Stimulated activated naive CD8-positive, alpha-beta T cell treated with anti-CD3 and anti-CD28 coated beads, Interleukin-15, Interleukin-2, amounts not matched to agents 100 U/mL and 50 U/mL, for 24 hours (primary cell): Measurements from ENCODE around the gene CCDC88C.
A peak's percentile ranks its signal among the peaks of the same experiment; 100 is the strongest.
"Not testable (repeated sequence)": the region's sequence is repeated elsewhere in the genome, so short reads cannot be mapped to it uniquely, and the experiment has no call there.

ENCODE experiments used
- ATAC-seq: fragments of 150-1000 bp; cut with Tn5 transposase; one replicate; pipeline ENCODE4 v1.10.0; 2021
- DNase-seq: peaks from one replicate; pipeline ENCODE4 v3.0.0; 2021

Gene CCDC88C, protein sequence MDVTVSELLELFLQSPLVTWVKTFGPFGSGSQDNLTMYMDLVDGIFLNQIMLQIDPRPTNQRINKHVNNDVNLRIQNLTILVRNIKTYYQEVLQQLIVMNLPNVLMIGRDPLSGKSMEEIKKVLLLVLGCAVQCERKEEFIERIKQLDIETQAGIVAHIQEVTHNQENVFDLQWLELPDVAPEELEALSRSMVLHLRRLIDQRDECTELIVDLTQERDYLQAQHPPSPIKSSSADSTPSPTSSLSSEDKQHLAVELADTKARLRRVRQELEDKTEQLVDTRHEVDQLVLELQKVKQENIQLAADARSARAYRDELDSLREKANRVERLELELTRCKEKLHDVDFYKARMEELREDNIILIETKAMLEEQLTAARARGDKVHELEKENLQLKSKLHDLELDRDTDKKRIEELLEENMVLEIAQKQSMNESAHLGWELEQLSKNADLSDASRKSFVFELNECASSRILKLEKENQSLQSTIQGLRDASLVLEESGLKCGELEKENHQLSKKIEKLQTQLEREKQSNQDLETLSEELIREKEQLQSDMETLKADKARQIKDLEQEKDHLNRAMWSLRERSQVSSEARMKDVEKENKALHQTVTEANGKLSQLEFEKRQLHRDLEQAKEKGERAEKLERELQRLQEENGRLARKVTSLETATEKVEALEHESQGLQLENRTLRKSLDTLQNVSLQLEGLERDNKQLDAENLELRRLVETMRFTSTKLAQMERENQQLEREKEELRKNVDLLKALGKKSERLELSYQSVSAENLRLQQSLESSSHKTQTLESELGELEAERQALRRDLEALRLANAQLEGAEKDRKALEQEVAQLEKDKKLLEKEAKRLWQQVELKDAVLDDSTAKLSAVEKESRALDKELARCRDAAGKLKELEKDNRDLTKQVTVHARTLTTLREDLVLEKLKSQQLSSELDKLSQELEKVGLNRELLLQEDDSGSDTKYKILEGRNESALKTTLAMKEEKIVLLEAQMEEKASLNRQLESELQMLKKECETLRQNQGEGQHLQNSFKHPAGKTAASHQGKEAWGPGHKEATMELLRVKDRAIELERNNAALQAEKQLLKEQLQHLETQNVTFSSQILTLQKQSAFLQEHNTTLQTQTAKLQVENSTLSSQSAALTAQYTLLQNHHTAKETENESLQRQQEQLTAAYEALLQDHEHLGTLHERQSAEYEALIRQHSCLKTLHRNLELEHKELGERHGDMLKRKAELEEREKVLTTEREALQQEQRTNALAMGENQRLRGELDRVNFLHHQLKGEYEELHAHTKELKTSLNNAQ (N-terminal part only)

DNA sequence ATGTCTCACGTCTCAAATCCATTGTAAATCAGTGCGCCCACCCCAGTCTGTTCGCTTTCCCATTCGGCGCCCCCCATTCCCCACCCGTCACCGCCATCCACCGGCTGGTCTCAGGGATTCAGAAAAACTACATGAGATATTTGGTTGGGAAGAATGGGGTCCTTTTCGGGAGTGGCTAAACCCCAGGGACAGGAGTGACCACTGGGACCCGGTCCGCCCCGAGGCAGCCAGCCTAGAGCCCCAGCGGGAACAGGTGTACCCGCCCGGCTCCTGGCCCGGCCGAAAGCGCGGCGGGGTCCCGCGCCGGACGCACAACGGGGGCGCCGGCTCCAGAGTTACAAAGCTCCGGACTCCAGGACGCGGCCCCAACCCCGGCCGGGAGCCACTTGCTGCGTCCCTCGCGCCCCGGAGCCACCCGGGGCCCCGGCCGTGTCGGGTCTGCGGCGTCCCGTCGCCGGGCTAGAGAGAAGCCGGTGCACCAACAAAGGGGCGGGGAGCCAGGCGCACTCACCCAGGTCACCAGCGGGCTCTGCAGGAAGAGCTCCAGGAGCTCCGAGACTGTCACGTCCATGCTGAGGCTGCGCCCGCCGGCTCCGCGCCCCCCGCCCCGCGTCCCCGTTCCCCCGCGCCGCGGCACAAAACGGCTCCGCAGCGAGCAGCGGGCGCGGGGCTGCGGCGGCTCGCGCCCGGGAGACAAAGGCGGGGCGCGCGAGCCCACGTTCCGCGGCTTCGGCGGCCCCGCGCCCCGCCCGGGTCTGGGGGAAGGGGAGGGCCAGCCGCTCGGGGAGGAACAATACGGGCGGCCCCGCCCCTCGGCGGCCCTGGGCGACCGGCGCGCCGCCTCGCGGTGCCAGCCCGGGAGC is at the start of gene CCDC88C:
Gene CCDC88C, minus strand, starts transcription at position 701 of the 863 bp plus-strand sequence. Its CDS starts 130 bp downstream, at position 571.
- DNase-seq: peak; percentile 84
- ATAC-seq: peak; percentile 55

DNA sequence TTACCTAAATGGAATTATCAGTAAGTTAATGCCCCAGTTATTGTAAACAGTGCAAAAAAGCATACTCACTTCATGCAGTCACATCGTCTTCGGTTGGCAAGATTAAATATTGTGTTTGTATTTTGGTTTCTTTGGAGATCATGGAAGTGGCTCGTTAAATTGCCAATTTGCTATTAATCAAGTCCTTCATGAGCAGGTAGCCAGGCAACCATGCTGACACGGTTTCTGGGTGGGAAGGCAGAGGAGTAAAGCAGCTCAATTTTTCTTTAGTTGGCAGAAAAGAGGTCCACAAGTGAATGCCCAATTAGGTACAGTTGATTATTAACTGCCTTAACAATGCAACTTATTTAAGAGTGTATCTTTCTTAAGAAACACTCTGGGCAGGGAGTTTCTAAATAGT is 48.6 kb upstream of the CCDC88C start:
- ATAC-seq: no peak
- DNase-seq: no peak

DNA sequence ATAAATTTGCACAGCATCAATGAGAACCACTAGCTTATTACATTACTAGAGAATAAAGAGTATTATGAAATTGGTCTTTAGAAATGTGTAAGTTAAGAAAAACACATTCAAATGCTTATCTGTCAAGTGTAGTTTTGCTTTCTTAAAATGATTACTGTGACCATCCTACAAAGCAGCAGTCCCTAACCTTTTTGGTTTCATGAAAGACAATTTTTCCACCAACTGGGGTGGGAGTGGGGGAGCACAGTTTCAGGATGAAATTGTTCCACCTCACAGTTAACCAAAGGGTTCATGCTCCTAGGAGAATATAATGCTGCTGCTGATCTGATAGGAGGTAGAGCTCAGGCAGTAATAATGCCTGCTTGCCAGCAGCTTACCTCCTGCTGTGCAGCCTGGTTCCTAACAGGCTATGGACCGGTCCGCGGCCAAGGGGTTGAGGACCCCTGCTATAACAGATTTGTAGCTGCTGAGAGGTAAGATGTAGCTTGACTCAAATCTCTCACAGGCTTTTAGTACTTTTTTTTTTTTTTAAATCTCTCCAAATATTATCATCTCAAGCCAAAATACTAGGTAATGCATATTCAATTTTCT is 47.1 kb upstream of the CCDC88C start:
- ATAC-seq: peak; percentile 92
- peak; percentile 16 for DNase-seq

DNA sequence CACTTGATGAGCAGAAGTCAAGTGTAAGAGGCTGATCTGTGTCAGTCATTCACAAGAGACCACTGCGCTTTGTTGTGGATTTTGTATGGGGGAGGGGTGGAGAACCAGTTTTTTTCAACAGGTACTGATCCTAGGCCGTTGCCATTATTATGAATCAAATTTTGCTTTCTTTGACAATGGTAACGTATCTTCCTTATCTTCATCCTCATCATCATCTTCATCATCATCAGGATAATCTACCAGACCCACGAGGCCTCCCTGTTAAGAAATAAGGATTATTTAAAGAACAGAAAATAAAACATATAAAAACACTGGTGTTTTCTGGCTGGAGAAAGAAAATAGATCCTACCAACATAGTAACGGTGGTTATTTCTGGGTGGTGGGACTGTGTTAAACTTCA is 41.0 kb upstream of the CCDC88C start:
- ATAC-seq (no peak), DNase-seq (no peak)

DNA sequence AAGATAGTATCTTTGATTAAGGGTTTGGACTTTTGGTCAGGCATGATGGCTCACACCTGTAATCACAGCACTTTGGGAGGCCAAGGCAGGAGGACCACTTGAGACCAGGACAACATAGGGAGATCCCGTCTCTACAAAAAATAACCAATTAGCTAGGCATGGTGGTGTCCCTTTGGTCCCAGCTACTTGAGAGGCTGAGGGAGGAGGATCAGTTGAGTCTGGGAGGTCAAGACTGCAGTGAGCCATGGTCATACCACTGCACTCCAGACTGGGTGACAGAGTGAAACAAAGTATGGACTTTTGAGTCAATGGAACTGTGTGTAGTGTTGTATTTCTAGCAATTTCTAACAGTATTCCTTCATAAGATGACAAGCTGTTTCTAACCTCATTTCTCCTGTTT is 38.7 kb upstream of the CCDC88C start:
- DNase-seq (no peak), ATAC-seq (no peak)

DNA sequence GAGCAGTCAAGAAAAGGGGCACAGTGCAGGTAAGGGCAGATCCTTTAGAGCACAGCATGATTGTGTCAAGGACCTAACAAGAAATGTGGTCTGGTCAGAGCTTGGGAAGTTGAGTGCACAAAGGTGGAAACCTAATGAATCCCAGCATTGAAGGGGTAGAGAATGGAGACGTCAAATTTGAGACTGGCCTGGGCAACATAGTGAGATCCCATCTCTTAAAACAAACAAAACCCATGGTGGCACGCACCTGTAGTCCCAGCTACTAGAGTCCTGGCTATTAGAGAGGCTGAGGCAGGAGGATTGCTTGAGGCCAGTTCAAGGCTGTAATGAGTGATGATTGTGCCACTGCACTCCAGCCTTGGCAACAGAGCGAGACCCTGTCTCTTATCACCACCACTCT is 37.0 kb upstream of the CCDC88C start:
- DNase-seq (no peak), ATAC-seq (no peak)

DNA sequence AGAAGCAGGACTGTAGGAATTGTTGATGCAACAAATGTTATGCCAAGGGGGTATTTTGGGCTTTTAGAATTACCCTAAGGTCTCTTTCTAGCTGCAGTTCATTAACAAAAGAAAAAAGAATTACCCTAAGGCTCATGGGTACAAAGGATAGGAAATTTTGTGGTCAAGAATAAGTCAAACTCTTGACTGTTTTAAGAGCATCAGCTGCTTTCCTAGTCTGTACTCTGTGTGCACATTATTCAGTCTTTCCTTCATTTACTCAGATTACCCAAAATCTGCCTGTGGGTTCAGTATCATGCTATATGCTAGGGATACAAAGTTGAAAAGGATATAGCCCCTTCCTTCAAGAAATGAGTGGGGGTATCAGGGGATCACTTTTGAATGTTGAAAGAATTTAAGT is 36.5 kb upstream of the CCDC88C start:
- ATAC-seq (peak; percentile 61), DNase-seq (no peak)

DNA sequence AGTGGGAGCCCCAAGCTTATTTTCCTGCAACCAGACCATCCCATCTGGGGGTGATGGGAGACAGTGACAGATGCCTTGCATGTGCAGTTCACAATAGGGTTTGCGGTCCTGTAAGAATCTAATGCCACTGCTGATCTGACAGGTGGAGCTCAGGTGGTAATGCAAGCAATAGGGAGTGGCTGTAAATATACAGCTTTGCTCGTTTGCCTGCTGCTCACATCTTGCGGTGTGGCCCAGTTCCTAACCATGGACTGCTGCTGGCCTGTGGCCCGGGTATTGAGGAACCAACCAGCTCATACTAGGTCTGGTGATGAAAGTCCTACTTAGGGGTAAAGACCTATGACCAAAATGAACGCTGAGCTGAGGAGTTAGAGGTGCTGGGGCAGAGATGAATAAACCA is 36.1 kb upstream of the CCDC88C start:
- no peak for DNase-seq
- peak; percentile 53 for ATAC-seq

DNA sequence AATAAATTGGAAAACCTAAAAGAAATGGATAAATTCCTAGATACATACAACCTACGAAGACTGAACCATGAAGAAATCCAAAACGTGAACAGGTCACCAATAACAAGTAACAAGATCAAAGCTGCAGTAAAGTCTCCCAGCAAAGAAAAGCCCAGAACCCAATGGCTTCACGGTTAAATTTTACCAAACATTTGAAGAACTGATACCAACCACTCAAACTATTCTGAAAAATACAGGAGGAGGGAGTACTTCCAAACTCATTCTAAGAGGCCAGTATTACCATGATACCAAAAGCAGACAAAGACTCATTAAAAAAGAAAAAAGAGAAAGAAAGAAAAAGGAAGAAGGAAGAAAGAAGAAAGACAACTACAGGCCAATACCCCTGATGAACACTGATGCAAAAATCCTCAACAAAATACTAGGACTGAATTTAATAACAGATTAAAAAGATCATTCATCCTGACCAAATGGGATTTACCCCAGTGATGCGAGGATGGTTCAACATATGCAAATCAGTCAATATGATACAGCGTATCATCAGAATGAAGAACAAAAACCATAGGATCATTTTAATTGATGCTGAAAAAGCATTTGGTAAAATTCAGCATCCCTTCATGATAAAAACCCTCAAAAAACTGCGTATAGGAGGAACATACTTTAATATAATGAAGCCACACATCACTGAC is 26.9 kb upstream of the CCDC88C start:
- no peak for ATAC-seq
- no peak for DNase-seq

DNA sequence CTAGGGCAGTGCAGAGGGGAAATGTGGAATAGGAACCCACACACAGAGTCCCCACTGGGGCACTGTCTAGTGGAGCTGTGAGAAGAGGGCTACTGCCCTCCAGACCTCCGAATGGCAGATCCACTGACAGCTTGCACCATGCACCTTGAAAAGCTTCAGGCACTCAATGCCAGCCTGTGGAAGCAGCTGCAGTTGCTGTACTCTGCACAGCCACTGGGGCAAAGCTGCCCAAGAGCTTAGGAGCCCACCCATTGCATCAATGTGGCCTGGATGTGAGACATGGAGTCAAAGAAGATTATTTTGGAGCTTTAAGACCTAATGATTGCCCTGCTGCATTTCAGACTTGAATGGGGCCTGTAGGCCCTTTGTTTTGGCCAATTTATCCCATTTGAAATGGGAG is 21.7 kb upstream of the CCDC88C start:
- no peak for ATAC-seq
- no peak for DNase-seq

DNA sequence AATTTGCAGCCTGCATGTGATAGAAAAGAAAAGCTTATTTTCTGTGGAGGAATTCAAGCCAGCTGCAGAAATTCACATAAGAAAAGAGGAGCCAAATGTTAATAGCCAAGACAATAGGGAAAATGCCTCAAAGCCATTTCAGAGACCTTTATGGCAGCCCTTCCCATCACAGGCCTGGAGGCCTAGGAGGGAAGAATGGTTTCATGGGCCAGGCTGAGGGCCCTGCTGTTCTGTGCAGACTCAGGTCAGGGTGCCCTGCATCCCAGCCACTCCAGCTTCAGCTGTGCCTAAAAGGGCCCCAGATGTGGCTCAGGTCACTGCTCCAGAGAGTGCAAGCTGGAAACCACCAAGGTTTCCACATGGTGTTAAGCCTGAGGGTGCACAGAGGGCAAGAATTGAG is 21.2 kb upstream of the CCDC88C start:
- DNase-seq: no peak

DNA sequence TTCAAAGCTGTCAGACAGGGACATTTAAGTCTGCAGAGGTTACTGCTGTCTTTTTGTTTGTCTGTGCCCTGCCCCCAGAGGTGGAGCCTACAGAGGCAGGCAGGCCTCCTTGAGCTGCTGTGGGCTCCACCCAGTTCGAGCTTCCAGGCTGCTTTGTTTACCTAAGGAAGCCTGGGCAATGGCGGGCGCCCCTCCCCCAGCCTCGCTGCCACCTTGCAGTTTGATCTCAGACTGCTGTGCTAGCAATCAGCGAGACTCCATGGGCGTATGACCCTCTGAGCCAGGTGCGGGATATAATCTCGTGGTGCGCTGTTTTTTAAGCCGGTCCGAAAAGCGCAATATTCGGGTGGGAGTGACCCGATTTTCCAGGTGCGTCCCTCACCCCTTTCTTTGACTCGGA is 18.6 kb upstream of the CCDC88C start:
- not testable (repeated sequence) for DNase-seq, ATAC-seq

More for the DNA sequence above, 21.2 kb upstream of the CCDC88C start:
- no peak for ATAC-seq

DNA sequence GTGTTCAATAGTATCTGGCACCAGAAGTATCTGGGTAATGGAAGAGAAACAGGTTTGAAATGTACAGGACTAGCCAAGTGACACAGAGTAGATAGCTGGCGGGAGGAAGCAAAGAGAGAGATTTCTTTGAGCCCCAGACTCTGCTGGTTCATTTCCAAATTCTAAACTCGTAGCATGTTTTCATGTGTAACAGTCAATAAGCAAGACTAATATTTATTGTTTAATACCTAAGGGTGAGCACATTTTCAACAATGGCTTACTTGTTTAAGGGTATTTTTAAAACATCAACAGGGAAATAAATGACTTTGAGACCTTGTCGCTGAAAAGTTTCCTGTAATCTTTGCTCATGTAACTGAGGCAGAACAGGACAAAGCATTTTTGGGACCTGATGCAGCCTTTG is 11.8 kb upstream of the CCDC88C start:
- no peak for DNase-seq

DNA sequence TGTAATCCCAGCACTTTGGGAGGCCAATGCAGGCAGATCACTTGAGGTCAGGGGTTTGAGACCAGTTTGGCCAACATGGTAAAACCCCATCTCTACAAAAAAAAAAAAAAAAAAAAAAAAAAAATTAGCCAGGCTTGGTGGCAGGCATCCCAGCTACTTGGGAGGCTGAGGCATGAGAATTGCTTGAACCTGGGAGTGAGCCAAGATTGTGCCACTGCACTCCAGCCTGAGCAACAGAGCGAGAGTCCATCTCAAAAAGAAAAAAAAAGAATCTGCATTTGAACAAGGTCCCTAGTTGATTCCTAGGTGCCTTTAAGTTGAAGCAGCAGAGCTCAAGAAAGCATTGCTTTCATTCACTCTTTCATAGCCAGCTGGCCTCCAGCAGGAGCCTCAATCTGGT is 11.3 kb upstream of the CCDC88C start:
- not testable (repeated sequence) for ATAC-seq, DNase-seq

More for the DNA sequence above, 11.8 kb upstream of the CCDC88C start:
- no peak for ATAC-seq

DNA sequence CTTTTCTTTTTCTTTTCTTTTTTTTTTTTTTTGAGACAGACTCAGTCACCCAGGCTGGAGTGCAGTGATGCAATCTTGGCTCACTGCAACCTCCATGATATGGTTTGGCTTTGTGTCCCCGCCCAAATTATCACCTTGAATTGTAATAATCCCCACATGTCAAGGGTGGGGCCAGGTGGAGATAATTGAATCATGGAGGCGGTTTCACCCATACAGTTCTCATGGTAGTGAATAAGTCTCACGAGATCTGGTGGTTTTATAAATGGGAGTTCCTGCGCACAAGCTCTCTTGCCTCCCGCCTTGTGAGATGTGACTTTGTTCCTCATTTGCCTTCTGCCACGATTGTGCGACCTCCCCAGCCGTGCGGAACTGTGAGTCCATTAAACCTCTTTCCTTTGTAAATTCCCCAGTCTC is 7.9 kb upstream of the CCDC88C start:
- DNase-seq: not testable (repeated sequence)

DNA sequence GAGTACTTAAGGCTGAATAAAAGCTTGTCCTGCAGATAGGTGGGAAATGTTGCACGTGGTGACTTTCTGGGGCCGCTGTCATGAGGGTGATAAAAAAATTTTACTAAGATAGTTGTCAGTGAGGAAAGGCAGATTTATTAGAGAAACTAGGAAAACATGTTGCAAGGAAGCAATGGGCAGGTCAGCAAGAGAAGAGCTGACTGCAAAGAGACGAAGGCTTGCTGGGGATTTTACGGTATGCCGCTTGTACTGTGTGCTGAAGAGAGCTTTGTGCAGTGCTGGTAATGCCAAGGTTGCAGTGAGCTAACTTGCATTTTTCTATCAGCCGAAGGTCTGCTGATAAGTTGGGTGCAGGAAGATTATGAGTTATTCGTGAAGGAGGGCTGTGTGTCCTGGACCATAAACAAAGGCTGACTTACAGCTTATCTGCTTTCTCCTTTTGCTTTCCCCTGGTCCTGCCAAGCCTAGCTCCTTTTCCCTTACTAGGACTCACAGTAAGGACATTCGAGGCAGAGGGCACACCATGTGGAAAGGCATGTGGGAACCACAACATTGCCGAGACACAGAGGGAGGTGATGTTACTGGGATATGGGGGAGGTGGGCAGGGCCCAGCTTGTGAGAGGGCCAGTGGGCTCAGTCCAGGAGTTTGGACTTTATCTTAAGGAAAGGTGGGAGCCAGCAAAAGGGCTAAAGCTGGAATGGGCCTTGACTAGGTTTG is 7.4 kb upstream of the CCDC88C start:
- ATAC-seq (no peak), DNase-seq (no peak)

More for the DNA sequence above, 7.9 kb upstream of the CCDC88C start:
- ATAC-seq: not testable (repeated sequence)

DNA sequence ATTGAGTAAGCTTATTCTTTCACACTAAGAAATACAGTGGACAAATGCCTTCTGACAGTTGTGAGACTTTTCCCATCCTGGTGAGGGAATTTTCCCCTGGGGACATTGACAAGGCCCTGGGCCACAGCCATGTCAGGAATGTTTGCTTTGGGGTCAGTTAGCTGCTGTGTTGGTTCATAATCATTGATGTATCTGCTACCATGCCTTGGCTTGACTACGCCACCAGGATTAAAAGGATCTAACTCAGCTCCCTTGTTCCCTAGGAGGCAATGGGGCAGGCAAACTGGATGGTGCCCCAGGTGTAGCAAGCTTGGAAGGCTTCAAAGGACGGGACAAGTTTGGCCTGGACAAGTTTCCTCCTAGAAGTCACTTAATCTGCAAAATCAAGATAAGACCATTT is 3.1 kb upstream of the CCDC88C start:
- no peak for ATAC-seq
- no peak for DNase-seq

DNA sequence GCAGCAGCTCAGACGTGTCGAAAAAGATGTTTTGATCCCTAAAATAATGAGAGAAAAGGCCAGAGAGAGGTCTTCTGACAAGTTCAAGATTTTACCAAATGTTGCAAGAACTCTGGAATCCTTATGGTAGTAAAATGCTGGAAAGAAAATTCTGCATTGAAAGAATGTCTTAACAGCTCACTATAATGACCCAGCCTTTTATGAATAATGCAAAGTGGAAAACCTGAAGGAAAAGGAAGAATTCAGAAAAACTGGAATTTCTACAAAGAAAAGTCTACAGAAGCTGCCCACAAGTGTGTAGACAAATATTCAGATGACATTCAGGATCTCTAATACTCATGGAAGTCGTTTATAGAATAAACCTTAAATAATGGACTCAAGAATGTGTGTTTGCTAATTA is 1.8 kb upstream of the CCDC88C start:
- ATAC-seq: no peak
- DNase-seq: no peak

DNA sequence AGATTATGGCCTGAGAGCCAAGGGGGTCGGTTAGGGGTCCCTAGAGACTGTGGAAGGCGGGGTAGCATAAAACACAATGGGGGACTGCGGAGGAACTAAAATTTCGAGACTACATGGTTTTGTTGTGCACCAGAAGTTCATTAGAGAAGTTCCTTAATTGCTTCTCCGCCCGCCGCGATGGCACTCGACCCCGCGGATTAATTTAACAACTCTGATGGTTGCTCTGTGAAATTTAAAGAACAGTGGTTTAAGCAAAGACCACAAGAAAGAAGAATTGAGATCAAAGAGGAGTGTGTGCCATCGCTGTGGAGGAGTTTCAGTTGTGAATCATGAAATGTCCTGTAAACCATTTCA is 1.4 kb upstream of the CCDC88C start:
- DNase-seq (no peak), ATAC-seq (peak; percentile 30)
